Endodermal cell (in vitro differentiated cells): ENCODE results near the gene MARCHF10. TPM values are rescaled to one million over a fixed set of nuclear protein-coding genes. Genes with fewer than 3 reads are reported as not detected.

ENCODE experiments used
- DNase-seq: peaks from one replicate; pipeline ENCODE4 v3.0.0-alpha.2; 2017
- H3K27ac ChIP-seq: 2 replicates; pipeline ENCODE4 v1.5.1; 2013; ENCODE audit warnings: mild to moderate bottlenecking, low read depth, low read length, moderate library complexity
- H3K27me3 ChIP-seq: 2 replicates; pipeline ENCODE4 v1.6.1; 2013; ENCODE audit warnings: mild to moderate bottlenecking, low read length, moderate library complexity; ENCODE audit not compliant: insufficient read depth, control insufficient read depth, poor library complexity, severe bottlenecking
- H3K36me3 ChIP-seq: 2 replicates; pipeline ENCODE4 v1.7.0; 2013; ENCODE audit warnings: mild to moderate bottlenecking, low read length, moderate library complexity; ENCODE audit not compliant: control insufficient read depth, insufficient read depth
- H3K4me1 ChIP-seq: one replicate; pipeline ENCODE4 v1.7.0; 2013; ENCODE audit warnings: low read length; ENCODE audit not compliant: control insufficient read depth, insufficient read depth
- H3K4me3 ChIP-seq: 2 replicates; pipeline ENCODE4 v1.5.1; 2013; ENCODE audit warnings: mild to moderate bottlenecking, low read length, moderate library complexity
- H3K9ac ChIP-seq: 2 replicates; pipeline ENCODE4 v1.6.1; 2013; ENCODE audit warnings: mild to moderate bottlenecking, low read length, moderate library complexity; ENCODE audit not compliant: poor library complexity, severe bottlenecking; ENCODE audit errors: extremely low read depth
- H3K9me3 ChIP-seq: 2 replicates; pipeline ENCODE4 v1.6.1; 2013; ENCODE audit warnings: mild to moderate bottlenecking, low read length, moderate library complexity; ENCODE audit not compliant: control insufficient read depth
- H3K27ac Mint-ChIP-seq: 2 replicates; pipeline ENCODE4 v1.8.0; 2020; ENCODE audit warnings: mixed read lengths
- H3K27me3 Mint-ChIP-seq: 2 replicates; pipeline ENCODE4 v1.8.0; 2021; ENCODE audit warnings: mild to moderate bottlenecking, mixed read lengths; ENCODE audit not compliant: insufficient read depth
- H3K36me3 Mint-ChIP-seq: 2 replicates; pipeline ENCODE4 v1.8.0; 2020; ENCODE audit warnings: low read depth, mixed read lengths
- H3K4me1 Mint-ChIP-seq: 2 replicates; pipeline ENCODE4 v1.8.0; 2020; ENCODE audit warnings: mixed read lengths
- H3K4me3 Mint-ChIP-seq: 2 replicates; pipeline ENCODE4 v1.8.0; 2020; ENCODE audit warnings: mild to moderate bottlenecking, moderate library complexity, mixed read lengths
- H3K9me3 Mint-ChIP-seq: 2 replicates; pipeline ENCODE4 v1.8.0; 2020; ENCODE audit warnings: mild to moderate bottlenecking, mixed read lengths
- WGBS, 2 experiments: methylation state at CpG; one replicate each; pipeline versions ENCODE4 v1.1.5 to v1.1.7; 2013; ENCODE audit warnings: missing lambda C conversion rate in 2 of 2, mixed read lengths in 1 of 2; ENCODE audit not compliant: insufficient coverage in 1 of 2, insufficient read length in 1 of 2; 5-methylcytosine and 5-hydroxymethylcytosine counted together
- total RNA-seq, 2 donors: library from RNA; stranded (reverse); fragmentation: NEBNext Ultra II Directional in 1 of 2; extraction: Animal tissue kit (Norgen Biotek cat#: 25700) in 1 of 2; gene quantifications; 2 replicates in 1 of 2; 3 replicates in 1 of 2; pipeline ENCODE4 v1.2.1, GENCODE V29; 2021
- TF ChIP-seq, protein P1 (sequence below): fragments of 200-600 bp; sonication (generic); conservative IDR thresholded peaks from 2 replicates; pipeline ENCODE4 v1.5.0; 2021; ENCODE audit warnings: antibody characterized with exemption, mild to moderate bottlenecking

MARCHF10 gene
- total RNA-seq, 2 donors from 2014 or later = 0.57 to 1.7 TPM

DNA sequence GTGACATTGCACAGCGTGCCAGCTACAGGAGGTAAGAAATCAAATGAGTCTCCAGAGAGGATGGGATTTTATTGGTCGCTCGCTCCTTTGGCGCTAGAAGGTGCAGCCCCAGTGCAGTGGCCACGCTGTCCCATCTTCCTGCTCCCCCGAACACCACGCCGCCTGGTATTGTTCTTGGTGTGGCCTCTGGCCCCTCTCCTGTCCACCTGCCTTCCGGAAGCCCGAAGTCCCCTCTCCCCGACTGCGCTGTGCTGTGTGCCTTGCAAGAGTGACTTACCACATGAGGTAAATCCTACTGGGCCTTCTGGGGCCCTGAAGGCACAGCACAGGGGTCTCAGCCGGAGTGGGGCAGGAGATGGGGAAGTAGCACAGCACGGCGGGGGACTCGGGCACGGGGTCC lies 58.2 kb downstream of the MARCHF10 start:
- Histone ChIP-seq H3K9ac (no peak overlapping the region), H3K27me3 (no peaks in the 10 kb centered on the region), H3K36me3 (no peaks in the 10 kb centered on the region), H3K27ac (no peak overlapping the region), H3K4me3 (no peak overlapping the region), H3K4me1 (no peaks in the 10 kb centered on the region), H3K9me3 (no peaks in the 10 kb centered on the region)
- no peaks in the 10 kb centered on the region for H3K9me3 Mint-ChIP-seq
- H3K4me1 Mint-ChIP-seq = peaks cover 16% of the 10 kb centered on the region
- no peaks in the 10 kb centered on the region for H3K36me3 Mint-ChIP-seq
- no peak for DNase-seq
- H3K27ac Mint-ChIP-seq = no peak overlapping the region
- 95 to 98% methylated on average over 8 to 17 of the region's 17 CpGs for WGBS, 2 experiments
- H3K27me3 Mint-ChIP-seq = peaks cover 13% of the 10 kb centered on the region
- no peak overlapping the region for H3K4me3 Mint-ChIP-seq
- TF ChIP-seq, protein P1, sequence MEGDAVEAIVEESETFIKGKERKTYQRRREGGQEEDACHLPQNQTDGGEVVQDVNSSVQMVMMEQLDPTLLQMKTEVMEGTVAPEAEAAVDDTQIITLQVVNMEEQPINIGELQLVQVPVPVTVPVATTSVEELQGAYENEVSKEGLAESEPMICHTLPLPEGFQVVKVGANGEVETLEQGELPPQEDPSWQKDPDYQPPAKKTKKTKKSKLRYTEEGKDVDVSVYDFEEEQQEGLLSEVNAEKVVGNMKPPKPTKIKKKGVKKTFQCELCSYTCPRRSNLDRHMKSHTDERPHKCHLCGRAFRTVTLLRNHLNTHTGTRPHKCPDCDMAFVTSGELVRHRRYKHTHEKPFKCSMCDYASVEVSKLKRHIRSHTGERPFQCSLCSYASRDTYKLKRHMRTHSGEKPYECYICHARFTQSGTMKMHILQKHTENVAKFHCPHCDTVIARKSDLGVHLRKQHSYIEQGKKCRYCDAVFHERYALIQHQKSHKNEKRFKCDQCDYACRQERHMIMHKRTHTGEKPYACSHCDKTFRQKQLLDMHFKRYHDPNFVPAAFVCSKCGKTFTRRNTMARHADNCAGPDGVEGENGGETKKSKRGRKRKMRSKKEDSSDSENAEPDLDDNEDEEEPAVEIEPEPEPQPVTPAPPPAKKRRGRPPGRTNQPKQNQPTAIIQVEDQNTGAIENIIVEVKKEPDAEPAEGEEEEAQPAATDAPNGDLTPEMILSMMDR = no peak

DNA sequence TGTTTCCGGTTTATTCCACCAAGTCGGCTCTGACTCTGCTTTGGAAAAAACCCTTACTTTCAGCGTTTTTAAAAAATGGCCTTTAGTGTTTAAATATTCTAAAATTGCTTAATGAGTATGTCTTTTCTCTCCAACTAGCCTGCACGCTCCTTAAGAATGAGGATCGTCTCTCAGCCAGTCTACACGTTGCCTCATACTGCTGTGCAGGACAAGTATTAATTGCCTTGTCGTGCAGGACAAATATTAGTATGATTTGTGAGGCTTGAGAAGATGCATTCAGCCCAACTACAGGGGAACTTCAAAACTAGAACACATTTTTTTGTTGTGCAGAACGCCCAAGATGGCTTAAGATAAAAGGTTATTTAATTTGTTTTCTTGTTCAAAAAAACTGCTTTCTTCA lies 61.2 kb downstream of the MARCHF10 start:
- H3K36me3 ChIP-seq = no peaks in the 10 kb centered on the region
- WGBS, 2 experiments = 86 to 92% methylated on average over 7 of the region's 8 CpGs
- H3K9me3 ChIP-seq = no peaks in the 10 kb centered on the region
- H3K9ac ChIP-seq = no peak overlapping the region
- DNase-seq = no peak
- no peaks in the 10 kb centered on the region for H3K4me1 ChIP-seq
- no peaks in the 10 kb centered on the region for H3K27me3 ChIP-seq
- Mint-ChIP-seq H3K4me1 (peaks cover 16% of the 10 kb centered on the region), H3K27ac (no peak overlapping the region), H3K36me3 (no peaks in the 10 kb centered on the region), H3K4me3 (no peak overlapping the region), H3K9me3 (no peaks in the 10 kb centered on the region), H3K27me3 (peaks cover 10% of the 10 kb centered on the region)
- H3K27ac ChIP-seq = no peak overlapping the region
- TF ChIP-seq, protein P1 = no peak
- H3K4me3 ChIP-seq = no peak overlapping the region

DNA sequence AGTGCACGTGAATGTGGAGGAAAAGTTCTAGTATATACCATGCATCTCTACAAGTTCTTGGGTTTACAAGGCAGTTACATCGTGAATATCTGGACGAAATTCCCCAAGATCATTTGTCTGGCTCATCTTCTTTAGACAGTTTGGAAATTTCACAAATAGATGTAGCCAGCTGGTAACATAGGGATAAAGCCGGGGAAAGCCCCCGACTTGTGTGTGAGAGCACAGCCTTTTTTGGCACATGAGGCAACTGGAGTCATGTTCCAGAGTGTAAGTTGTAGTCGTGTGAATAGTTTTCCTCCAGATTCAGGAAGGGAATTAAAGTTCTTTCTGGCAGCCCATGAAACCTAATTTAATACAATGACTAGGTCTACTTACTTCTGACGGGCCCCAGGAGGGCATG lies 62.3 kb downstream of the MARCHF10 start:
- DNase-seq = no peak
- H3K4me1 Mint-ChIP-seq = peaks cover 10% of the 10 kb centered on the region
- TF ChIP-seq, protein P1 = no peak
- H3K27ac ChIP-seq = no peak overlapping the region
- 83 to 88% methylated on average over 7 of the region's 7 CpGs for WGBS, 2 experiments
- no peaks in the 10 kb centered on the region for H3K9me3 ChIP-seq
- H3K36me3 ChIP-seq = no peaks in the 10 kb centered on the region
- no peak overlapping the region for H3K4me3 Mint-ChIP-seq
- H3K27me3 Mint-ChIP-seq = peaks cover 5% of the 10 kb centered on the region
- H3K36me3 Mint-ChIP-seq = no peaks in the 10 kb centered on the region
- no peaks in the 10 kb centered on the region for H3K27me3 ChIP-seq
- H3K9me3 Mint-ChIP-seq = no peaks in the 10 kb centered on the region
- H3K9ac ChIP-seq = no peak overlapping the region
- no peaks in the 10 kb centered on the region for H3K4me1 ChIP-seq
- no peak overlapping the region for H3K4me3 ChIP-seq
- no peak overlapping the region for H3K27ac Mint-ChIP-seq
